K562 (cell line): ENCODE results near the gene AIDA. TPM values are rescaled to one million over a fixed set of nuclear protein-coding genes. Genes with fewer than 3 reads are reported as not detected.

ENCODE experiments used
- MEF2A ChIP-seq: IDR thresholded peaks from 2 replicates; pipeline ENCODE4 v1.6.1; 2011; ENCODE audit warnings: low read depth, mild to moderate bottlenecking, low read length, moderate library complexity; ENCODE audit not compliant: control insufficient read depth
- MGA ChIP-seq: fragments of 450-650 bp; IDR thresholded peaks from 2 replicates; pipeline ENCODE4 v1.6.1; 2016; ENCODE audit warnings: mild to moderate bottlenecking, moderate library complexity
- POLR2B ChIP-seq: fragments of 450-650 bp; IDR thresholded peaks from 2 replicates; pipeline ENCODE4 v1.6.1; 2018; ENCODE audit warnings: low read depth; ENCODE audit not compliant: partially characterized antibody
- RBM15 ChIP-seq: fragments of 200-400 bp; formaldehyde crosslinking; IDR thresholded peaks from 2 replicates; pipeline ENCODE4 v1.6.1; 2018; ENCODE audit warnings: mild to moderate bottlenecking, low read length, moderate library complexity; ENCODE audit not compliant: insufficient read depth
- SREBF1 ChIP-seq: fragments of 150-350 bp; IDR thresholded peaks from 2 replicates; pipeline ENCODE4 v1.6.1; 2014; ENCODE audit warnings: antibody characterized with exemption, low read depth, low read length, borderline replicate concordance
- XRCC4 ChIP-seq: IDR thresholded peaks from one replicate; pipeline ENCODE4 v1.6.1; 2011; ENCODE audit not compliant: insufficient read depth, insufficient read length; ENCODE audit errors: extremely low read depth
- YY1 ChIP-seq, 3 experiments: IDR thresholded peaks; 2 replicates each; pipeline ENCODE4 v1.6.1; 2011; ENCODE audit warnings: low read length in 2 of 3, mild to moderate bottlenecking in 2 of 3, moderate library complexity in 2 of 3, borderline replicate concordance in 1 of 3, control low read depth in 1 of 3, low read depth in 1 of 3; ENCODE audit not compliant: insufficient read depth in 3 of 3, insufficient replicate concordance in 2 of 3, control insufficient read depth in 1 of 3, insufficient read length in 1 of 3; ENCODE audit errors: extremely low read depth in 1 of 3
- ZNF354B ChIP-seq: fragments of 250-450 bp; sonication (Bioruptor Pico); IDR thresholded peaks from 2 replicates; pipeline ENCODE4 v1.4.0; 2020
- ZZZ3 ChIP-seq: fragments of 450-650 bp; IDR thresholded peaks from 2 replicates; pipeline ENCODE4 v1.6.1; 2016; ENCODE audit warnings: antibody characterized with exemption, mild to moderate bottlenecking, moderate library complexity
- polyA plus RNA-seq, 8 experiments: library from polyadenylated mRNA; depleted of rRNA in 4 of 8; stranded (reverse) in 5 of 8; unstranded in 3 of 8; fragments of >200 nt; fragmentation: Nextera tagmentation in 2 of 8; fragmentation: Illumina TruSeq in 1 of 8; extraction: Ambion mirVana in 2 of 8; extraction: Trizol in 1 of 8; gene quantifications; 2 replicates each; pipeline versions ENCODE4 v1.2.1 to v1.2.3, GENCODE V29; 2011 to 2014; ENCODE audit warnings: inconsistent platforms in 1 of 8, missing spikeins in 1 of 8
- total RNA-seq, 7 experiments: library from RNA; depleted of rRNA in 6 of 7; stranded (reverse); fragments of >200 nt in 6 of 7; fragmentation: Illumina TruSeq in 2 of 7; extraction: Trizol in 2 of 7; gene quantifications; 2 replicates each; pipeline versions ENCODE4 v1.2.1 to v1.2.3, GENCODE V29; 2011 to 2021; ENCODE audit warnings: low replicate concordance in 1 of 7
- TF ChIP-seq, protein P1 (sequence below), 2 experiments: fragments of 450-650 bp in 1 of 2; IDR thresholded peaks; 2 replicates each; pipeline ENCODE4 v1.6.1; 2011 to 2017; ENCODE audit warnings: low read depth in 2 of 2, antibody characterized with exemption in 1 of 2, borderline replicate concordance in 1 of 2, low read length in 1 of 2, mild to moderate bottlenecking in 1 of 2, mixed read lengths in 1 of 2; ENCODE audit not compliant: control insufficient read depth in 1 of 2

AIDA gene
- total and polyA plus RNA-seq, 9 of the 15 experiments (the other 6 are each of a cell fraction or from before 2014, with no cell fraction given) = 18.2 to 77.9 (median 24.9) TPM

- TF ChIP-seq, protein P1, sequence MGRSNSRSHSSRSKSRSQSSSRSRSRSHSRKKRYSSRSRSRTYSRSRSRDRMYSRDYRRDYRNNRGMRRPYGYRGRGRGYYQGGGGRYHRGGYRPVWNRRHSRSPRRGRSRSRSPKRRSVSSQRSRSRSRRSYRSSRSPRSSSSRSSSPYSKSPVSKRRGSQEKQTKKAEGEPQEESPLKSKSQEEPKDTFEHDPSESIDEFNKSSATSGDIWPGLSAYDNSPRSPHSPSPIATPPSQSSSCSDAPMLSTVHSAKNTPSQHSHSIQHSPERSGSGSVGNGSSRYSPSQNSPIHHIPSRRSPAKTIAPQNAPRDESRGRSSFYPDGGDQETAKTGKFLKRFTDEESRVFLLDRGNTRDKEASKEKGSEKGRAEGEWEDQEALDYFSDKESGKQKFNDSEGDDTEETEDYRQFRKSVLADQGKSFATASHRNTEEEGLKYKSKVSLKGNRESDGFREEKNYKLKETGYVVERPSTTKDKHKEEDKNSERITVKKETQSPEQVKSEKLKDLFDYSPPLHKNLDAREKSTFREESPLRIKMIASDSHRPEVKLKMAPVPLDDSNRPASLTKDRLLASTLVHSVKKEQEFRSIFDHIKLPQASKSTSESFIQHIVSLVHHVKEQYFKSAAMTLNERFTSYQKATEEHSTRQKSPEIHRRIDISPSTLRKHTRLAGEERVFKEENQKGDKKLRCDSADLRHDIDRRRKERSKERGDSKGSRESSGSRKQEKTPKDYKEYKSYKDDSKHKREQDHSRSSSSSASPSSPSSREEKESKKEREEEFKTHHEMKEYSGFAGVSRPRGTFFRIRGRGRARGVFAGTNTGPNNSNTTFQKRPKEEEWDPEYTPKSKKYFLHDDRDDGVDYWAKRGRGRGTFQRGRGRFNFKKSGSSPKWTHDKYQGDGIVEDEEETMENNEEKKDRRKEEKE (IDR thresholded peaks at IDR 0.05; ENCODE audit: borderline replicate concordance in 1 of 2, control insufficient read depth in 1 of 2, low read depth in 2 of 2, low read length in 1 of 2) = no peak
- TF ChIP-seq ZNF354B (CRISPR knock-in tag) (no peak), SREBF1 (no peak), YY1 (IDR thresholded peaks at IDR 0.05; ENCODE audit: borderline replicate concordance in 1 of 3, control insufficient read depth in 1 of 3, extremely low read depth in 1 of 3, insufficient read depth in 3 of 3, insufficient read length in 1 of 3, insufficient replicate concordance in 2 of 3, low read depth in 1 of 3, low read length in 2 of 3) (peak in 1 of 3 experiments; percentile 46), RBM15 (no peak), MEF2A (no peak), MGA (no peak), XRCC4 (no peak), ZZZ3 (no peak), POLR2B (no peak)
These were observed 705 bp downstream of the AIDA start (continued) for GRCh38 chr1:222711319-222712252.
